T-helper 2 cell treated with Interferon-gamma antibody and Interleukin-4, amounts not matched to agents 100 ng/mL and 5 ng/mL, for 36 hours (primary cell): ENCODE measurements around the gene AKR1E2. TPM values are rescaled to one million over a fixed set of nuclear protein-coding genes. Genes with fewer than 3 reads are reported as not detected.

ENCODE experiments used
- intact Hi-C: fragments of 100-400 bp; cut with micrococcal nuclease; formaldehyde crosslinking; loops from one replicate; pipeline ENCODE4 v1.15.1; 2023
- total RNA-seq: library from RNA; stranded (reverse); gene quantifications from 2 replicates; pipeline ENCODE4 v1.2.3, GENCODE V29; 2022

AKR1E2 gene
- total RNA-seq = 10.6 and 10.7 TPM in 2 replicates

GRCh38 chr10:4825868-4826791 is at the start of gene AKR1E2:
AKR1E2 (plus strand) TSS chr10:4826207; CDS start chr10:4826325, 118 bp downstream.
- intact Hi-C loops = loop anchor here (1.0 to 5.0 kb wide), 2 partner anchors 10 to 466 kb away; no protein-coding TSS in a partner anchor

DNA sequence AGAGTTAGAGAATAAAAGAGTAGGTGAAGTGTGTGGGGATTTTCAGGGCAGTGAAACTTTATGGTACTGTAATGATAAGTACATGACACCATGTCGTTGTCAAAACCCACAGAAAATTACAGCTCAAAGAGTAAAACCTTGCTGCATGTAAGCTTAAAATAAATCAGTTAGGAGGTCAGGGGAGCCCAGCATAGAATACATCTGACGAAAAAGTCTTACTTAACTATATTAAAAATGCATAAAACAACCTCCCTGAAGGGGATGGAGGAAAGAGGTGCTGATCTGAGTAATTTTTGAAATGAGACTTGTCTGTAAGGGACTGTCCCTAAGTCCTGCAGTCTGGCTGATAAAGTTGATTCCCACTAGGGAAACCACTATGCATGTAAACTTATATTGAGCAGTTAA is 49.8 kb upstream of the AKR1E2 start:
- intact Hi-C loops = no loop called here

DNA sequence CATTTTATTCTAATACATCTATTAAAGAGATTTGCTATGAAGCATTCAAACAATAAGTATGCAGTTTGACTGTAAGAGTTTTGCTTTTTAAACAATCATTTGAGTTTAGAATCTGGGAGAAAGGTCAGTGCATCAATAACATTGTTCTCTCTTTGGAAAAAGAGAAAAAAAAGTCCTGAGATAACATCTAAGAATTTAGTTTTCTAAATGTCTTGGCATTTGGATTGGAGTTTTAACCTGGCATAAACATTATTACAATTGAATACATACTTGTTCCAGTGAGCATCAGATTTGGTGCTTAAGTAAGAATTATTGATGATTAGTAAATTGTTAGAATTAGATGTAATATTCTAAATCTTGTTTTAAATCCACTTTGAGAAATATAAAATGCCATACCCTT is 47.2 kb upstream of the AKR1E2 start:
- intact Hi-C loops = no loop called here

GRCh38 chr10:4780091-4780490 is 45.9 kb upstream of the AKR1E2 start:
- intact Hi-C loops = no loop called here

GRCh38 chr10:4780782-4781181 is 45.2 kb upstream of the AKR1E2 start:
- intact Hi-C loops = no loop called here

GRCh38 chr10:4781955-4782354 is 44.1 kb upstream of the AKR1E2 start:
- intact Hi-C loops = no loop called here

DNA sequence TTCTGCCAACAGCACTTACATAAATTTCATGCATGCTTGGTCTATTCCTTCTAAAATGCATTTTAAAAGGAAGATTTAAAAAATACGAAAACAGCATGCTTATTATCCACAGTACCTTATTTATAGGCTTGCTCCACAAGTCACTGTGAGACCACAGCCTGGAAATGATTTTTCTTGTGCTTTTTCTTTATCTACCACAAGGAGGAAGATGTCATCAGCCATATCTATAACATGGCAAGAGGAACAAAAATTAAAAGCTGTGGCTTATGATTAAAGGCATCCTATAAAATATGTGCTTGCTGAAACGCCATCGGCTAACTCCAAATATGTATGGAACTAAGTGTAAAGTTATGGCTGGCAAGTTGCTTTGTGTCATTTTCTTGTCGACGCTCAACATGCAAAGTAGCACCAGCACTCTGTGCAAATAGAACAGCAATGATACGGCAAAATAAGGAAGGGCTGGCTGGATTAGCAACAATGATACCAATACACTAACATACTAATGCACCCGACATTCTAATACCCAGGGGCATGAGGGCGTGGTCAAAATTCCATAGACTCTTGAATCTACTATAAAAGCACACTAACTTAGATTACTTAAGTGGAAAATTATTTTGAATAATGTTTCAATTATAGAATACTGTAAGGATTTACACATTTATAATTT is 41.2 kb upstream of the AKR1E2 start:
- intact Hi-C loops = no loop called here

DNA sequence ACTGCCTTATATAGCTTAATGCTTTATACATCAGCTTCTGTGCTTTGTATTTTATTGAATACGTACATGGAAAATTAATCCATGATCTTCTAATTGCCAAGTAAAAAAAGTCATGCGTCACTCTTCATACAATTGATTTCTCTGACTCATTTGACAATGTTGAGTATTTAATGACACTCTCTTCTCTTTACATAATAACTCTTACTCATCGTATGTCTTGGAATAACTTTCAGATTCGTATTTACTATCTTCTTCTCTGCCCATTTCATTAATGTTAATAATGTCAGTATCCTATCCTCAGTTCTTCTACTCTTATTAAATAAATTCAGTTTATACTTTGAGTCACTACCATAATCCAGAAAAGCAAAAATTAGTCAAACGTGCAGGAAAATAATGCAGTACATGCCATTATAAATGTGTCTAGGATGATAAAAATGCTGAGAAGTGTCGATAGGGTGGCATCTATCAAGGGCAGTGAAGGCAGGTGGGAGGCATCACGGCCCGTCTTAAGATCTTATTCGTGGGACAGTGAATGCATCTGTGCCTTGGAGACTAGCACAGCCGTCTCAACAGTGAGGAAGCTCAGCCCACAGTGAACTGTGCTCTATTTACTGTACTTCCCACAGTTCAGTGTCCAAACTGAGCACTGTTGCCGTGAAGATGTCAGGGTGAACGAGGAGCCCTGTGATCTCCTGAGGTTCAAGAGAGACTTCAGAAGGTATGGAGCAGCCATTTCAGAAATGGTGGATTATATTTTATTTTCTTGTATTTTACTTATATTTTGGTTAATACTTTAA is 39.8 kb upstream of the AKR1E2 start:
- intact Hi-C loops = no loop called here

DNA sequence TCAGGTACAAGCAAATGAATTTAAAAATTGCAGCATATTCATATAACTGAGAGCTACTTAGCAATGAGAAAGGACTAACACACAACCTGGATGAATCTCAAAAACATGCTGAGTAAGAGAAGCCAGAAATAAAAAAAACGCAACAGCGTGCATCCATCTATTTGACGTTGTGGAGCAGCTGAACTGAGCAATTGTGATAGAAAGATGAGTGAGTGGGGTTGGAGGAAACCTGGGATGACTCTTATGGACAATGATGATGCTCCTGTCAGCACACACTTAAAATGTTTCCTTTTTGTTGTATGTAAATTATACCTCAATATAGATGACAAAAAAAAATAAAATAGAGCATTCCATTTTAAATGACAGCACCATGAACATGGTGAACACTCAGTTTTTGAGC is 36.0 kb upstream of the AKR1E2 start:
- intact Hi-C loops = no loop called here

DNA sequence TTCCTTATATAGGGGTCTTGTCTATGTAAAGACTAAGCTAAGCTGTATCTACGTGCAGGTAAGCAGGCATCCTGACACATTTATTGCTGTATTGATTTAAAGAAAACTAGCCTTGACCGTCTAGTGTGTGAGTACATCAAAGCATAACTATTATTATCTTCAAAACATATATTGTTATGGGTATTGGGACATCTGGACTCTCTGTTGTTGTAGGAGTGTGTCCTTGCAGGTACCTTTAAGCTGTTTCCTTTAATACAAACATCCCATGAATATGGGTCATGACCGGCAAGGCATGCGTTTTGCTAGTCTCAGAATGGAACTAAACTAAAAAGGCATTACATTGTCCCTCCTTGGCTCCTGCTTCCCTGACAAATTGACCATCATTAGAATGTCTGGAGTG is 35.1 kb upstream of the AKR1E2 start:
- intact Hi-C loops = no loop called here

GRCh38 chr10:4792381-4792780 is 33.6 kb upstream of the AKR1E2 start:
- intact Hi-C loops = no loop called here

DNA sequence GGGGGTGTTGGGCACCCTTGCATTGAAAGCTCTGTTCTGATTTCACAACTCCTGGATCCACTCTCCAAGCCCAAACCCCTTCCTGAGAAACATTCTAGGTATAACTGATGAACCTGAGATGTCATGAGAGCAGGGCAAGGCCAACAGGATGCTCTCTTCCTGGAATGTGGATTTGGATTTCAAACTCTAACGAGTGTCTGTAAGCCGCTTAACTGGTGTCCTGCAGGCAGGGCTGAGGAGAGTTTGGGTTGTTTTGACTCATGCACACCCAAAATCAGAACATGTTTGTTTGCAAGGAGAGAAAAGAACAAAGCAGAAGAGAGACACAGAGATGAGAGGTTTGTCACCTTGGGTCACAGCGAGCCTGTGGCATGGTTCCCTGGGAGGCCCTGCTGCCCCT is 24.6 kb upstream of the AKR1E2 start:
- intact Hi-C loops = no loop called here

GRCh38 chr10:4802711-4803487 is 23.1 kb upstream of the AKR1E2 start:
- intact Hi-C loops = no loop called here

DNA sequence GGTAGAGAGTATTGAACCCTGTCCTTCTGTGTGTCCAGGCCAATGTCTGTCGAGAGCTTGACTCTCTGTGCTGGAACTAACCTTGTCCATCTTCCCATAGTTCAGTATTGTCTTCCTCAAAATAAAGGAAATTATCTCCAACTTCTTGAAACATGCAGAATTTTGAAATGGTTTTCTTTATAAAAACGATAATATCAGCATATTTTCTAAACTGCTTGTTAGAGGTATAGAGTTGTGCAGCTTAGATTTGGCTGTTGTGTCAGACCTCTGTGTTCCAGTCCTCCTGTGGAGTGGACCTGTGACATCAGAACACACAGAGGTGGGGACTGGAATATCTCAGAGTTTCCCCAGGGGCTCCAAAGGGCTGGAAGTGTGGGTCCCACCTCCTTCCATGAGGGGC is 22.2 kb upstream of the AKR1E2 start:
- intact Hi-C loops = no loop called here

- intact Hi-C loops = no loop called here
These were observed 21.5 kb upstream of the AKR1E2 start for GRCh38 chr10:4804465-4804864.

- intact Hi-C loops = no loop called here
These were observed 19.5 kb upstream of the AKR1E2 start for GRCh38 chr10:4806534-4806933.

GRCh38 chr10:4807761-4808507 is 18.1 kb upstream of the AKR1E2 start:
- intact Hi-C loops = no loop called here

- intact Hi-C loops = no loop called here
These were observed 16.9 kb upstream of the AKR1E2 start for GRCh38 chr10:4809156-4809555.

DNA sequence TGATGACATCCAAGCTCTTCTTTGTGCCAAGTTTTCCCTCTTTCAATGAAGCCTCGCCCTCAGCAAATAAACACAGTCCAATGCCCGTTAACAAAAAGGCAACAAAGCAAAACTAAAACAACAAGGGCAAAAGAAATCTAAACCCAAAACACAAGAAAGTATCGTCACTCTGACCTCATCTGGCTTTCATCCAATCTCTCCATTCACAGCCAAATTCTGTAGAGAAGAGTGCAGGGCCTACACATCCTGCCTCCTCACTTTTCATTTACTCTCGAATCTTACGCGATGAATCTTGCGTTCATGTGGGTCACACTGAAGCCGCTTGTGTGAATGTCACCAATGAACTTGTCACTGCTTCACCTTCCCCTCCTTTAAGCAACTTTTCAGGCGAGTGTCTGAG is 15.9 kb upstream of the AKR1E2 start:
- intact Hi-C loops = no loop called here

DNA sequence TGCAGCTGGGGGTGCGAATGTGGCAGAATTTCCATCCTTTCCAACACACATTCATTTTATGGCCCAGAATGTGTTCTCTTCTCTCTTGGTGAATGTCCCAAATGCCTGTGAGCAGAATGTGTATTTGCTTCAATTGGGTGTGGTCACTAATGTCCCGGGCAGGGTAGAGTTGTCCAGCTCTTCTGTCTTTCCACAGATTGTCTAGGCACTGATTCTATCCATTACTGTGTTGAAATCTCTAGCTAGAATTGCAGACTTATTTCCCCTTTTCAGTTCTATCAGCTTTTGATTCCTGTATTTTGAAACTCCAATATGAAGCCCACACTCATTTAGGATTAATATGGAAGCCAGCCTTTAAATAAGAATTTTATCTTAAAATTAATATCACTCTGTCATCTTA is 14.0 kb upstream of the AKR1E2 start:
- intact Hi-C loops = no loop called here
